NCI-H1092 (cell line): ENCODE data around the gene SCCPDH.

Experiments used
- DNase-seq: peaks from one replicate; lab custom pipeline; 2025; lab: John Stamatoyannopoulos, UW

The SCCPDH gene

GRCh38 chr1:246786606-246787238 is 62.5 kb downstream of the SCCPDH start:
- DNase-seq: peak; percentile 71

- DNase-seq: no peak
These were observed 63.7 kb downstream of the SCCPDH start for GRCh38 chr1:246787781-246788513.

GRCh38 chr1:246788895-246789338 is 64.7 kb downstream of the SCCPDH start:
- DNase-seq: no peak

- no peak for DNase-seq
These were observed 65.5 kb downstream of the SCCPDH start for GRCh38 chr1:246789454-246790339.

- DNase-seq: no peak
These were observed 66.2 kb downstream of the SCCPDH start for GRCh38 chr1:246790364-246790763.

- DNase-seq: no peak
These were observed 66.6 kb downstream of the SCCPDH start for GRCh38 chr1:246790833-246791232.

- no peak for DNase-seq
These were observed 67.2 kb downstream of the SCCPDH start for GRCh38 chr1:246791303-246791918.

GRCh38 chr1:246792603-246793002 is 68.4 kb downstream of the SCCPDH start:
- DNase-seq: no peak

GRCh38 chr1:246793356-246793896 is 69.2 kb downstream of the SCCPDH start:
- no peak for DNase-seq

GRCh38 chr1:246794048-246794827 is 70.0 kb downstream of the SCCPDH start:
- no peak for DNase-seq

- no peak for DNase-seq
These were observed 70.8 kb downstream of the SCCPDH start for GRCh38 chr1:246794828-246795671.

- no peak for DNase-seq
These were observed 71.9 kb downstream of the SCCPDH start for GRCh38 chr1:246795906-246796694.

- no peak for DNase-seq
These were observed 72.9 kb downstream of the SCCPDH start for GRCh38 chr1:246797157-246797556.

GRCh38 chr1:246797597-246797996 is 73.4 kb downstream of the SCCPDH start:
- no peak for DNase-seq

GRCh38 chr1:246798107-246798506 is 73.9 kb downstream of the SCCPDH start:
- no peak for DNase-seq

- DNase-seq: no peak
These were observed 74.6 kb downstream of the SCCPDH start for GRCh38 chr1:246798606-246799496.

- no peak for DNase-seq
These were observed 76.1 kb downstream of the SCCPDH start for GRCh38 chr1:246800356-246800755.

GRCh38 chr1:246800756-246801155 is 76.5 kb downstream of the SCCPDH start:
- no peak for DNase-seq
